Skin epidermis (tissue), 12 donors: Measurements from ENCODE around the gene AFTPH.

Source experiments
- H3K27ac ChIP-seq, 21 experiments: fragments of 200-600 bp; sonication (generic) in 11 of 21; one replicate each; pipeline ENCODE4 v1.5.0; 2020; ENCODE audit warnings: mild to moderate bottlenecking in 3 of 21, inconsistent platforms in 2 of 21, moderate library complexity in 2 of 21
- H3K4me3 ChIP-seq, 7 experiments: fragments of 200-600 bp; sonication (generic) in 2 of 7; one replicate each; pipeline ENCODE4 v1.5.0; 2020; ENCODE audit warnings: inconsistent platforms in 2 of 7, mild to moderate bottlenecking in 2 of 7, moderate library complexity in 1 of 7

The AFTPH gene

GRCh38 chr2:64523666-64524603 lies at the start of gene AFTPH:
Gene AFTPH (plus strand): TSS chr2:64524328. CDS start chr2:64551475, 27,147 bp downstream.
- H3K27ac ChIP-seq, result peak within 1 kb of the TSS; percentile 67 to 99 (median 97)
- H3K4me3 ChIP-seq, result peak within 1 kb of the TSS; percentile 74 to 100 (median 85)

- Histone ChIP-seq H3K4me3 (no peak overlapping the region), H3K27ac (no peak overlapping the region)
These were observed 49.5 kb upstream of the AFTPH start for GRCh38 chr2:64474636-64475035.

GRCh38 chr2:64477037-64477436 lies 47.1 kb upstream of the AFTPH start:
- H3K27ac ChIP-seq, result no peak overlapping the region
- no peak overlapping the region for H3K4me3 ChIP-seq

- H3K4me3 ChIP-seq, result no peak overlapping the region
- no peak overlapping the region for H3K27ac ChIP-seq
These were observed 46.1 kb upstream of the AFTPH start for GRCh38 chr2:64477979-64478378.

GRCh38 chr2:64478502-64479230 lies 45.5 kb upstream of the AFTPH start:
- Histone ChIP-seq H3K4me3 (no peak overlapping the region), H3K27ac (peak overlapping the region in 11 of 21 experiments; percentile 1 to 62 (median 38))

- peak overlapping the region in 11 of 21 experiments; percentile 1 to 62 (median 38) for H3K27ac ChIP-seq
- H3K4me3 ChIP-seq, result no peak overlapping the region
These were observed 44.6 kb upstream of the AFTPH start for GRCh38 chr2:64479259-64480117.

- no peak overlapping the region for H3K27ac ChIP-seq
- H3K4me3 ChIP-seq, result no peak overlapping the region
These were observed 42.5 kb upstream of the AFTPH start for GRCh38 chr2:64481665-64482064.

- no peak overlapping the region for H3K4me3 ChIP-seq
- H3K27ac ChIP-seq, result peak overlapping the region in 9 of 21 experiments; percentile 1 to 54 (median 31)
These were observed 41.9 kb upstream of the AFTPH start for GRCh38 chr2:64482243-64482642.

GRCh38 chr2:64482765-64483504 lies 41.2 kb upstream of the AFTPH start:
- no peak overlapping the region for H3K4me3 ChIP-seq
- peak overlapping the region in 11 of 21 experiments; percentile 1 to 54 (median 31) for H3K27ac ChIP-seq

- Histone ChIP-seq H3K4me3 (no peak overlapping the region), H3K27ac (peak overlapping the region in 14 of 21 experiments; percentile 20 to 65 (median 50))
These were observed 38.8 kb upstream of the AFTPH start for GRCh38 chr2:64485331-64485730.

GRCh38 chr2:64485961-64486360 lies 38.2 kb upstream of the AFTPH start:
- Histone ChIP-seq H3K4me3 (no peak overlapping the region), H3K27ac (peak overlapping the region in 12 of 21 experiments; percentile 20 to 65 (median 54))

GRCh38 chr2:64487256-64488049 lies 36.7 kb upstream of the AFTPH start:
- H3K27ac ChIP-seq, result peak overlapping the region in 4 of 21 experiments; percentile 23 to 48 (median 40)

GRCh38 chr2:64488050-64488974 lies 35.8 kb upstream of the AFTPH start:
- Histone ChIP-seq H3K4me3 (no peak overlapping the region), H3K27ac (no peak overlapping the region)

More at GRCh38 chr2:64487256-64488049, 36.7 kb upstream of the AFTPH start:
- no peak overlapping the region for H3K4me3 ChIP-seq

GRCh38 chr2:64489081-64489751 lies 34.9 kb upstream of the AFTPH start:
- no peak overlapping the region for H3K27ac ChIP-seq
- H3K4me3 ChIP-seq, result no peak overlapping the region

GRCh38 chr2:64491426-64491825 lies 32.7 kb upstream of the AFTPH start:
- Histone ChIP-seq H3K4me3 (no peak overlapping the region), H3K27ac (no peak overlapping the region)

GRCh38 chr2:64492272-64492671 lies 31.9 kb upstream of the AFTPH start:
- no peak overlapping the region for H3K27ac ChIP-seq
- no peak overlapping the region for H3K4me3 ChIP-seq
